Thyroid gland (tissue), 4 donors: Measurements from ENCODE around the gene XPNPEP1. TPM values are rescaled to one million over a fixed set of nuclear protein-coding genes. Genes with fewer than 3 reads are reported as not detected.

ENCODE experiments used
- DNase-seq, 2 donors: peaks; one replicate each; pipeline ENCODE4 v3.0.0-alpha.2; 2019
- H3K27ac ChIP-seq, 3 donors: fragments of 200-600 bp; sonication (generic); 1 replicate in 2 of 3; 2 replicates in 1 of 3; pipeline ENCODE4 v1.5.1; 2016 to 2019; ENCODE audit warnings: mild to moderate bottlenecking in 1 of 3, moderate library complexity in 1 of 3
- H3K27me3 ChIP-seq: fragments of 200-600 bp; sonication (generic); one replicate; pipeline ENCODE4 v1.5.1; 2019
- H3K36me3 ChIP-seq, 2 donors: fragments of 200-600 bp; sonication (generic); one replicate each; pipeline ENCODE4 v1.5.1; 2016 to 2019
- H3K4me1 ChIP-seq, 2 donors: fragments of 200-600 bp; sonication (generic); one replicate each; pipeline ENCODE4 v1.5.1; 2017 to 2019
- H3K4me3 ChIP-seq, 3 donors: fragments of 200-600 bp; sonication (generic); replicated peaks in 1 of 3; 1 replicate in 2 of 3; 2 replicates in 1 of 3; pipeline ENCODE4 v1.5.1; 2016; ENCODE audit warnings: mild to moderate bottlenecking in 1 of 3
- H3K9me3 ChIP-seq: fragments of 200-600 bp; sonication (generic); one replicate; pipeline ENCODE4 v1.5.1; 2017
- POLR2A ChIP-seq, 2 donors: fragments of 450-650 bp; IDR thresholded peaks; one replicate each; pipeline ENCODE4 v1.6.1; 2017; ENCODE audit warnings: antibody characterized with exemption in 2 of 2, mild to moderate bottlenecking in 2 of 2, moderate library complexity in 1 of 2
- WGBS, 2 donors: methylation state at CpG; one replicate each; pipeline ENCODE4 v1.1.5; 2017; 5-methylcytosine and 5-hydroxymethylcytosine counted together
- intact Hi-C: fragments of 100-400 bp; cut with DNase I; formaldehyde crosslinking; loops from one replicate; pipeline ENCODE4 v1.15.1; 2023
- total RNA-seq, 4 donors: library from RNA; depleted of rRNA; stranded (reverse); fragments of >200 nt; gene quantifications; one replicate each; pipeline ENCODE4 v1.2.3, GENCODE V29; 2016
- TF ChIP-seq, protein P1 (sequence below), 6 experiments: fragments of 200-600 bp in 3 of 6; fragments of 450-650 bp in 3 of 6; sonication (generic) in 3 of 6; IDR thresholded peaks; one replicate each; pipeline ENCODE4 v1.5.1; 2016 to 2019; ENCODE audit warnings: antibody characterized with exemption in 6 of 6, mild to moderate bottlenecking in 2 of 6, inconsistent platforms in 1 of 6, moderate library complexity in 1 of 6

Gene XPNPEP1
- total RNA-seq, 4 donors from 2014 or later = 72.7 to 89.0 (median 84.0) TPM

DNA sequence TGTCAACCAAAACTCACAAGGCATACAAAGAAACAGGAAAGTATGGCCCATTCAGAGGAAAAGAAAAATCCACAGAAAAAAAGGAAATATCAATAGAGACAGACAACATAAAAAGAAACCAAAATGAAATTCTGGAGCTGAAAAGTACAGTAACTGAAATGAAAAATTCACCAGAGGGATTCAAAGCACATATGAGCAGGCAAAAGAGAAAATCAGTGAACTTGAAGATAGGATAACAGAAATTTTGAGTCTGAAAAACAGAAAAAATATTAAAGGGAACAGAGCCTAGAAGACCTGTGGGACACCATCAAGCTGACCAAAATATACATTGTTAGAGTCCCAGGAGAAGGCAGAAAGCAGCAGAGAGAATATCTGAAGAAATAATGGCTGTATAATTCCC, 60.6 kb downstream of the XPNPEP1 start:
- Histone ChIP-seq H3K27ac (no peak overlapping the region), H3K4me3 (no peak overlapping the region), H3K4me1 (peaks cover 14 to 17% of the 10 kb centered on the region in 2 donors), H3K27me3 (no peaks in the 10 kb centered on the region), H3K36me3 (peaks cover 19 to 26% of the 10 kb centered on the region in 2 donors), H3K9me3 (no peaks in the 10 kb centered on the region)
- DNase-seq = no peak
- intact Hi-C loops = no loop called here
- no peak for TF ChIP-seq POLR2A (IDR thresholded peaks at IDR 0.05)
- TF ChIP-seq, protein P1, sequence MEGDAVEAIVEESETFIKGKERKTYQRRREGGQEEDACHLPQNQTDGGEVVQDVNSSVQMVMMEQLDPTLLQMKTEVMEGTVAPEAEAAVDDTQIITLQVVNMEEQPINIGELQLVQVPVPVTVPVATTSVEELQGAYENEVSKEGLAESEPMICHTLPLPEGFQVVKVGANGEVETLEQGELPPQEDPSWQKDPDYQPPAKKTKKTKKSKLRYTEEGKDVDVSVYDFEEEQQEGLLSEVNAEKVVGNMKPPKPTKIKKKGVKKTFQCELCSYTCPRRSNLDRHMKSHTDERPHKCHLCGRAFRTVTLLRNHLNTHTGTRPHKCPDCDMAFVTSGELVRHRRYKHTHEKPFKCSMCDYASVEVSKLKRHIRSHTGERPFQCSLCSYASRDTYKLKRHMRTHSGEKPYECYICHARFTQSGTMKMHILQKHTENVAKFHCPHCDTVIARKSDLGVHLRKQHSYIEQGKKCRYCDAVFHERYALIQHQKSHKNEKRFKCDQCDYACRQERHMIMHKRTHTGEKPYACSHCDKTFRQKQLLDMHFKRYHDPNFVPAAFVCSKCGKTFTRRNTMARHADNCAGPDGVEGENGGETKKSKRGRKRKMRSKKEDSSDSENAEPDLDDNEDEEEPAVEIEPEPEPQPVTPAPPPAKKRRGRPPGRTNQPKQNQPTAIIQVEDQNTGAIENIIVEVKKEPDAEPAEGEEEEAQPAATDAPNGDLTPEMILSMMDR (IDR thresholded peaks at IDR 0.05) = no peak

DNA sequence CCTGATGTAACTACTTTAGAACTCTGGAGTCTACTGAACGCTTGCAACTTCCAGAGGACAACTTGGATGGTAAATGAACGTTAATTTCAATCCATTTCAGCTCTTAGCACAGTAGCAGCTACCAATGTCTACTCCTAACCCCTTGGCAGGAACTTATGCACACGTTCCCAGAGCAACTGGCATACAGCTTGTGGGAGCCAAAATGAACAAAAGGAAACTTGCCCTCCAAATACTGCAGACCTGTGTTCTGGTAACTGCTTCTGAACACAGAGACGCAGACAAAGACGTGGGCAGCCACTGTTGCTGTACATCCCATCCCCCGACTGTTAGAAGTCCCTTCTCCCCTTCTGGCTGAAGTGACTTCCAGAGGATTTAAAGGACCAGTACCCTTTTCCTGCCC, 61.3 kb downstream of the XPNPEP1 start:
- H3K9me3 ChIP-seq = no peaks in the 10 kb centered on the region
- WGBS, 2 donors = 37 to 39% methylated on average over 5 to 6 of the region's 6 CpGs
- TF ChIP-seq, protein P1 (IDR thresholded peaks at IDR 0.05) = no peak
- TF ChIP-seq POLR2A (IDR thresholded peaks at IDR 0.05) = no peak
- H3K27ac ChIP-seq = peak overlapping the region in 1 of 3 donors; percentile 16
- H3K4me3 ChIP-seq = no peak overlapping the region
- intact Hi-C loops = no loop called here
- H3K36me3 ChIP-seq = peaks cover 19% of the 10 kb centered on the region in 2 donors
- peaks cover 7 to 10% of the 10 kb centered on the region in 2 donors for H3K4me1 ChIP-seq
- no peaks in the 10 kb centered on the region for H3K27me3 ChIP-seq
- DNase-seq = peak in 1 of 2 donors; percentile 19

DNA sequence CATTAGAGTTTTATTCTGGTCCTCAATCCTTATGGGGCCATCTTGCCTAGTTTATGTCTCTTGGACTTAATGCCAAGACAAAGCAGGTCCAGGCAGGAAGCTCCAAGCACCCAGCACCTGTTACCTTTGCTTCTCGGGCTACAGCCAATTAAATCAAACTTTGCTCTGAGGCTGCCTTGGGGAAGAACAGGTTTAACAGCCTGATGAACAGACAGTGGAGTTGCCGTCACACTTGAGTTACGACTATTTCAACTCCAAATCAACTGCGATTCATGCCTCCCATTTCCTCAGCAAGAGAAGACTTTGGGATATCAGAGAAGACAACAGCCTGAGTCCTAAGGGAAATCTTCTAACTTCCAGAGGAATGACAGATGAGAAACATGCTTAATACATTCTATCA, 62.2 kb downstream of the XPNPEP1 start:
- 43% methylated on average over 4 of the region's 4 CpGs for WGBS, 2 donors
- H3K27me3 ChIP-seq = no peaks in the 10 kb centered on the region
- no peaks in the 10 kb centered on the region for H3K9me3 ChIP-seq
- H3K27ac ChIP-seq = no peak overlapping the region
- H3K4me1 ChIP-seq = peaks cover 6 to 8% of the 10 kb centered on the region in 2 donors
- no peak overlapping the region for H3K4me3 ChIP-seq
- intact Hi-C loops = no loop called here
- peaks cover 18 to 19% of the 10 kb centered on the region in 2 donors for H3K36me3 ChIP-seq
- DNase-seq = peak; percentile 54 to 65
- TF ChIP-seq, protein P1 (IDR thresholded peaks at IDR 0.05) = no peak
- no peak for TF ChIP-seq POLR2A (IDR thresholded peaks at IDR 0.05)

DNA sequence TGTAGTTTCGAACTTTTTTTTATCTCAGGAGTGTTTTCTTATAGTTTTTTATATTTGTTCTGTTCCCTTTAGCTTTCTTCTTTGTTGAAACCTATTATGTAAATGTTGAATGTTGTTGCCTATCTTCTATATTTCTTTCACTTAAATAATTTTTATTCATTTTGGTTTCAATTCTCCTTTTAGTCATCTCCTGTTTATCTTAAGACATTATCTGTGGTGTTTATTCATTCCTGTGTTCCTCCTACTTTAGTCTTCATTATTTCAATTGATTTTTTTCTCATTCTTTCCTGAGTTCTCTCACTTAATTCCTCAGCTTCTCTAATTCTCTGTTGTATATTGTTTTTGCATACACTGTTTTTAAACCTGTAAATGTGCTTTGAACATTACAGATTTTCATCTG, 64.1 kb downstream of the XPNPEP1 start:
- WGBS, 2 donors = 95 to 96% methylated on average over 1 of the region's 1 CpG
- peaks cover 4 to 7% of the 10 kb centered on the region in 2 donors for H3K36me3 ChIP-seq
- H3K4me3 ChIP-seq = no peak overlapping the region
- H3K27ac ChIP-seq = no peak overlapping the region
- intact Hi-C loops = no loop called here
- peaks cover 6 to 8% of the 10 kb centered on the region in 2 donors for H3K4me1 ChIP-seq
- H3K9me3 ChIP-seq = no peaks in the 10 kb centered on the region
- H3K27me3 ChIP-seq = no peaks in the 10 kb centered on the region
- no peak for DNase-seq
- no peak for TF ChIP-seq POLR2A (IDR thresholded peaks at IDR 0.05)
- TF ChIP-seq, protein P1 (IDR thresholded peaks at IDR 0.05) = no peak

DNA sequence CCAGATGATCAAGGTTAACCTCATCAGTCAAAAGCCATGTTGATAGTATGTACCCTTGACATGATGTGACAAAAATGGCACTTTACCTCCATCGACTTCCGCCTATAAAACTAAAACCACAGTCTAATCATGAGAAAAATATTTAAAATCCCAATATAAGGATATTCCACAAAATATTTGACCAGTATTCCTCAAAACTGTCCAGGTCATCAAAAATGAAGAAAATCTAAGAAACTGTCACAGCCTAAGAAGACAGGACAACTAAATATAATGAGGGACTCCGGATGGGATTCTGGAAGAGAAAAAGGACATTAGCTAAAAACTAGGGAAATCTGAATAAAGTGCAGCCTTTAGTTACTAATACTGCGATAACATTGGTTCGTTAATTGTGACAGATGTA, 67.6 kb downstream of the XPNPEP1 start:
- TF ChIP-seq POLR2A (IDR thresholded peaks at IDR 0.05) = no peak
- TF ChIP-seq, protein P1 (IDR thresholded peaks at IDR 0.05) = no peak
- 93 to 96% methylated on average over 5 of the region's 5 CpGs for WGBS, 2 donors
- Histone ChIP-seq H3K27me3 (no peaks in the 10 kb centered on the region), H3K4me1 (peaks cover 0 to 18% of the 10 kb centered on the region in 2 donors), H3K27ac (no peak overlapping the region), H3K9me3 (no peaks in the 10 kb centered on the region), H3K36me3 (no peaks in the 10 kb centered on the region), H3K4me3 (no peak overlapping the region)
- DNase-seq = no peak
- intact Hi-C loops = no loop called here
